Fibroblast of the aortic adventitia (primary cell): ENCODE data around the gene CCDC50. TPM values are rescaled to one million over a fixed set of nuclear protein-coding genes. Genes with fewer than 3 reads are reported as not detected.
A peak's percentile ranks its signal among the peaks of the same experiment; 100 is the strongest.

Experiments
- DNase-seq: peaks from one replicate; pipeline ENCODE4 v3.0.0-alpha.2; 2010; ENCODE audit warnings: low read depth
- H3K4me3 ChIP-seq: 2 replicates; pipeline ENCODE4 v1.5.1; 2011; ENCODE audit warnings: low read depth, mild to moderate bottlenecking, control low read depth, low read length, moderate library complexity
- CTCF ChIP-seq: IDR thresholded peaks from 2 replicates; pipeline ENCODE4 v1.5.1; 2011; ENCODE audit warnings: mild to moderate bottlenecking, low read length, control low read depth, inconsistent platforms; ENCODE audit not compliant: insufficient read depth
- total RNA-seq: library from RNA; depleted of rRNA; stranded (reverse); fragments of >200 nt; gene quantifications from 2 replicates; pipeline ENCODE4 v1.2.3, GENCODE V29; 2012; ENCODE audit warnings: low replicate concordance

Gene CCDC50
- total RNA-seq, 1 donor = 84.6 TPM

GRCh38 chr3:191381303-191381702, 52.1 kb downstream of the CCDC50 start:
- DNase-seq = no peak
- no peak for TF ChIP-seq CTCF
- H3K4me3 ChIP-seq = no peak overlapping the region

GRCh38 chr3:191382661-191383060, 53.5 kb downstream of the CCDC50 start:
- TF ChIP-seq CTCF = no peak
- DNase-seq = no peak
- H3K4me3 ChIP-seq = no peak overlapping the region

- H3K4me3 ChIP-seq = no peak overlapping the region
- TF ChIP-seq CTCF = no peak
- peak; percentile 63 for DNase-seq
These were observed 53.9 kb downstream of the CCDC50 start for GRCh38 chr3:191383124-191383523.

GRCh38 chr3:191385101-191385500, 55.9 kb downstream of the CCDC50 start:
- no peak for DNase-seq
- TF ChIP-seq CTCF = no peak
- no peak overlapping the region for H3K4me3 ChIP-seq

GRCh38 chr3:191387441-191388077, 58.4 kb downstream of the CCDC50 start:
- no peak overlapping the region for H3K4me3 ChIP-seq
- no peak for TF ChIP-seq CTCF
- DNase-seq = no peak

- peak; percentile 55 for DNase-seq
- TF ChIP-seq CTCF = peak; percentile 44
- H3K4me3 ChIP-seq = no peak overlapping the region
These were observed 59.6 kb downstream of the CCDC50 start for GRCh38 chr3:191388823-191389222.

- H3K4me3 ChIP-seq = no peak overlapping the region
- TF ChIP-seq CTCF = no peak
- no peak for DNase-seq
These were observed 61.4 kb downstream of the CCDC50 start for GRCh38 chr3:191390580-191390979.
